IMR-90 (cell line): Measurements from ENCODE around the gene SLC4A9. TPM values are rescaled to one million over a fixed set of nuclear protein-coding genes. Genes with fewer than 3 reads are reported as not detected.

Source experiments
- ATAC-seq: fragments of 200-7000 bp; cut with Tn5 transposase; 2 replicates; pipeline ENCODE4 v1.9.1; 2020; ENCODE audit warnings: low read depth, mild to moderate bottlenecking, moderate library complexity
- BruUV-seq: library from RNA; stranded (reverse); fragments of 400-500 nt; replicated peaks from 2 replicates; lab custom pipeline; 2021; lab: Mats Ljungman, UMichigan
- CTCF ChIA-PET: fragments of 300-600 bp; formaldehyde crosslinking; extraction: SDS; loops from one replicate; lab custom pipeline; 2021; ENCODE audit warnings: antibody characterized with exemption; lab: Yijun Ruan, JAX
- POLR2A ChIA-PET: fragments of 300-600 bp; sonication (Branson Sonifier 250); formaldehyde crosslinking; loops from one replicate; lab custom pipeline; 2022; ENCODE audit warnings: antibody characterized with exemption; ENCODE audit not compliant: unreplicated experiment; lab: Charles Lee
- DNase-seq: peaks from one replicate; pipeline ENCODE4 v3.0.0; 2013
- H2AFZ ChIP-seq: replicated peaks from 2 replicates; pipeline ENCODE3; 2013; ENCODE audit warnings: low read length, mild to moderate bottlenecking; ENCODE audit not compliant: poor library complexity
- H2AK5ac ChIP-seq: 2 replicates; pipeline ENCODE4 v1.6.1; 2013; ENCODE audit warnings: low read depth, low read length, inconsistent platforms
- H2AK9ac ChIP-seq: replicated peaks from 2 replicates; pipeline ENCODE3; 2013; ENCODE audit warnings: mild to moderate bottlenecking, low read depth, low read length, moderate library complexity; ENCODE audit not compliant: poor library complexity
- H2BK120ac ChIP-seq: 2 replicates; pipeline ENCODE4 v1.6.1; 2013; ENCODE audit warnings: low read depth, low read length, inconsistent platforms
- H2BK15ac ChIP-seq: 3 replicates; pipeline ENCODE4 v1.6.1; 2013; ENCODE audit warnings: low read depth, low read length, inconsistent platforms
- H2BK20ac ChIP-seq: 2 replicates; pipeline ENCODE4 v1.6.1; 2013; ENCODE audit warnings: low read depth, mild to moderate bottlenecking, inconsistent platforms, low read length, moderate library complexity
- H2BK5ac ChIP-seq: 2 replicates; pipeline ENCODE4 v1.6.1; 2013; ENCODE audit warnings: mild to moderate bottlenecking, low read depth, low read length, inconsistent platforms; ENCODE audit not compliant: poor library complexity, severe bottlenecking
- H3K14ac ChIP-seq: replicated peaks from 2 replicates; pipeline ENCODE4 v1.6.1; 2013; ENCODE audit warnings: low read depth, low read length, inconsistent platforms
- H3K18ac ChIP-seq: 2 replicates; pipeline ENCODE4 v1.6.1; 2013; ENCODE audit warnings: low read depth, low read length, control low read depth
- H3K23ac ChIP-seq: 2 replicates; pipeline ENCODE4 v1.6.1; 2013; ENCODE audit warnings: low read depth, low read length, inconsistent platforms
- H3K27ac ChIP-seq: 2 replicates; pipeline ENCODE4 v1.5.1; 2013; ENCODE audit warnings: mild to moderate bottlenecking, control low read depth, low read length; ENCODE audit not compliant: insufficient read depth
- H3K27me3 ChIP-seq: 2 replicates; pipeline ENCODE4 v1.6.1; 2013; ENCODE audit warnings: low read length; ENCODE audit not compliant: control insufficient read depth, insufficient read depth
- H3K36me3 ChIP-seq: 2 replicates; pipeline ENCODE4 v1.6.1; 2013; ENCODE audit warnings: low read length, mixed read lengths; ENCODE audit not compliant: control insufficient read depth, insufficient read depth
- H3K4ac ChIP-seq: 2 replicates; pipeline ENCODE4 v1.6.1; 2013; ENCODE audit warnings: low read depth, low read length, inconsistent platforms
- H3K4me1 ChIP-seq: 2 replicates; pipeline ENCODE4 v1.6.1; 2013; ENCODE audit warnings: low read length, mixed read lengths; ENCODE audit not compliant: control insufficient read depth, insufficient read depth
- H3K4me2 ChIP-seq: 2 replicates; pipeline ENCODE4 v1.6.1; 2013; ENCODE audit warnings: low read depth, mild to moderate bottlenecking, control low read depth, low read length, moderate library complexity
- H3K4me3 ChIP-seq: 2 replicates; pipeline ENCODE4 v1.5.1; 2013; ENCODE audit warnings: low read depth, mild to moderate bottlenecking, control low read depth, low read length, moderate library complexity; ENCODE audit not compliant: insufficient read depth
- H3K56ac ChIP-seq: 2 replicates; pipeline ENCODE4 v1.6.1; 2013; ENCODE audit warnings: low read length, inconsistent platforms; ENCODE audit not compliant: insufficient read depth; ENCODE audit errors: extremely low read depth
- H3K79me1 ChIP-seq, 2 experiments: 2 replicates each; pipeline ENCODE4 v1.6.1; 2013; ENCODE audit warnings: low read length in 2 of 2, inconsistent platforms in 1 of 2, low read depth in 1 of 2
- H3K9ac ChIP-seq: 2 replicates; pipeline ENCODE4 v1.6.1; 2013; ENCODE audit warnings: low read depth, low read length, control low read depth
- H3K9me1 ChIP-seq: 2 replicates; pipeline ENCODE4 v1.6.1; 2013; ENCODE audit warnings: low read length, inconsistent platforms; ENCODE audit not compliant: insufficient read depth
- H3K9me3 ChIP-seq: 2 replicates; pipeline ENCODE4 v1.6.1; 2013; ENCODE audit warnings: low read length; ENCODE audit not compliant: control insufficient read depth, insufficient read depth
- H4K20me1 ChIP-seq: 2 replicates; pipeline ENCODE4 v1.6.1; 2013; ENCODE audit warnings: low read length, inconsistent platforms; ENCODE audit not compliant: insufficient read depth
- H4K5ac ChIP-seq: 2 replicates; pipeline ENCODE4 v1.6.1; 2013; ENCODE audit warnings: mild to moderate bottlenecking, low read depth, low read length, control low read depth
- H4K8ac ChIP-seq, 2 experiments: 2 replicates each; pipeline ENCODE4 v1.6.1; 2013; ENCODE audit warnings: low read depth in 2 of 2, low read length in 2 of 2, control low read depth in 1 of 2, inconsistent platforms in 1 of 2
- H4K91ac ChIP-seq: 2 replicates; pipeline ENCODE4 v1.6.1; 2013; ENCODE audit warnings: low read depth, low read length, inconsistent platforms; ENCODE audit not compliant: insufficient read depth
- CEBPB ChIP-seq: IDR thresholded peaks from 2 replicates; pipeline ENCODE4 v1.6.1; 2012; ENCODE audit warnings: low read depth, low read length, improper control_type of control experiment
- FOS ChIP-seq: fragments of 150-350 bp; IDR thresholded peaks from 2 replicates; pipeline ENCODE4 v1.6.1; 2016; ENCODE audit warnings: low read depth, low read length
- RAD21 ChIP-seq: IDR thresholded peaks from 2 replicates; pipeline ENCODE4 v1.6.1; 2012; ENCODE audit warnings: low read length, improper control_type of control experiment
- WGBS, 2 experiments: methylation state at CpG; one replicate each; pipeline versions ENCODE4 v1.1.5 to v1.1.7; 2013; ENCODE audit warnings: missing lambda C conversion rate in 2 of 2; ENCODE audit not compliant: insufficient read length in 1 of 2; ENCODE audit errors: extremely low coverage in 2 of 2; 5-methylcytosine and 5-hydroxymethylcytosine counted together
- dilution Hi-C: fragments of 300-500 bp; cut with HindIII; formaldehyde crosslinking; loops from one replicate; pipeline ENCODE4 v1.14.3; 2018; ENCODE audit warnings: low sequenced_read_pairs; ENCODE audit not compliant: unreplicated experiment
- in situ Hi-C: fragments of 300-500 bp; cut with MboI; formaldehyde crosslinking; loops from 3 replicates; pipeline ENCODE4 v1.14.3; 2019; ENCODE audit warnings: low sequenced_read_pairs, inconsistent platforms, mixed read lengths
- intact Hi-C: fragments of 100-400 bp; cut with micrococcal nuclease; formaldehyde crosslinking; loops from 2 replicates; pipeline ENCODE4 v1.10.0; 2022
- polyA plus RNA-seq, 3 experiments: library from polyadenylated mRNA; depleted of rRNA; stranded (reverse); fragments of >200 nt; gene quantifications; 2 replicates each; pipeline ENCODE4 v1.2.3, GENCODE V29; 2012; ENCODE audit warnings: low replicate concordance in 1 of 3
- total RNA-seq: library from RNA; depleted of rRNA; stranded (reverse); fragments of >200 nt; gene quantifications from 2 replicates; pipeline ENCODE4 v1.2.3, GENCODE V29; 2012

Gene SLC4A9
- total and polyA plus RNA-seq, 2 of the 4 experiments (the other 2 are of a cell fraction): not detected

DNA sequence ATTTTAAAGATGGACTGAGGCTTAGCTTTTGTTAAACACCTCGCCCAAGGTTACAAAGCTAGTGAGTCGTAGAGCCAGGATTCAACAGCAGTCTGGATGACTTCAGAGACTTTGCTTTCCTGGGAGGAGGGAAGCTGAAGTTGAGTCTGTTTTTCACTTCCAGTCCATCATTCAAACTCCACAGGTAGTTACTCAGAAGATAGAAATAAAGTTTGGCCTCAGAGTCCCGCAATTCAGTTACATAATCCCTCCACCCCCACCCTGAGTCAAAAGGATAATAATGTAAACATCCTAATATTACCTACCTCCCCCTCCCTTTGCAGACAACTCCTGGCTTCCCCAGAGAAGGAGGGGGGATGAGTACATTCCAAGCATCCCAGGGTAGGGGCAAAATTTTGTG is 21.7 kb upstream of the SLC4A9 start:
- CTCF ChIA-PET: interaction anchor here (2.4 to 2.8 kb wide), 2 partner anchors 8 to 94 kb away, joined by 10 to 14 read pairs; partner anchors contain the start of gene HBEGF
- 0 out of 2 replicates have a peak overlapping the region, but pooled peaks have one; percentile 62 for H3K14ac ChIP-seq
- peak; percentile 68 for DNase-seq
- H4K20me1 ChIP-seq: no peaks in the 10 kb centered on the region; the same call in none of the 2 replicates
- H3K4me3 ChIP-seq: no peak overlapping the region
- H4K5ac ChIP-seq: no peak overlapping the region
- H4K91ac ChIP-seq: no peak overlapping the region
- H3K9ac ChIP-seq: no peak overlapping the region
- H2BK15ac ChIP-seq: no peak overlapping the region
- H2BK20ac ChIP-seq: no peak overlapping the region
- H2AFZ ChIP-seq: no peak overlapping the region
- POLR2A ChIA-PET: interaction anchor here (0.5 kb wide), 1 partner anchor 16 kb away, joined by 9 read pairs; no protein-coding TSS in a partner anchor
- H4K8ac ChIP-seq: no peak overlapping the region
- H2AK5ac ChIP-seq: no peak overlapping the region
- intact Hi-C loops: no loop called here
- in situ Hi-C loops: no loop called here
- no peak overlapping the region for H3K4ac ChIP-seq
- TF ChIP-seq FOS (no peak), RAD21 (peak; percentile 4; the same call in 1 of the 2 replicates), CEBPB (peak; percentile 41; the same call in 1 of the 2 replicates)
- peaks cover 6% of the 10 kb centered on the region for H3K4me1 ChIP-seq
- ATAC-seq: peak; percentile 45; the same call in 1 of the 2 replicates
- H2AK9ac ChIP-seq: no peak overlapping the region
- no peak overlapping the region for H3K18ac ChIP-seq
- peaks cover 21% of the 10 kb centered on the region for H3K9me1 ChIP-seq
- H3K9me3 ChIP-seq: no peaks in the 10 kb centered on the region
- H3K4me2 ChIP-seq: no peak overlapping the region
- H3K36me3 ChIP-seq: peaks cover 18% of the 10 kb centered on the region
- H3K56ac ChIP-seq: no peak overlapping the region
- H3K23ac ChIP-seq: peak overlapping the region; percentile 38; the same call in 1 of the 2 replicates
- dilution Hi-C loops: no loop called here
- no peak overlapping the region for H2BK5ac ChIP-seq
- WGBS, 2 experiments: no CpG with 5 or more reads among the region's 3 CpGs
- BruUV-seq: no TSS peak
- H2BK120ac ChIP-seq: no peak overlapping the region
- no peaks in the 10 kb centered on the region for H3K27me3 ChIP-seq
- H3K79me1 ChIP-seq: peaks cover 25 to 61% of the 10 kb centered on the region in 2 experiments
- H3K27ac ChIP-seq: no peak overlapping the region
